ENCODE results near the gene ARAP2. TPM values are rescaled to one million over a fixed set of nuclear protein-coding genes. Genes with fewer than 3 reads are reported as not detected.

The ARAP2 gene
- polyA plus RNA-seq, 1 experiment: not detected

DNA sequence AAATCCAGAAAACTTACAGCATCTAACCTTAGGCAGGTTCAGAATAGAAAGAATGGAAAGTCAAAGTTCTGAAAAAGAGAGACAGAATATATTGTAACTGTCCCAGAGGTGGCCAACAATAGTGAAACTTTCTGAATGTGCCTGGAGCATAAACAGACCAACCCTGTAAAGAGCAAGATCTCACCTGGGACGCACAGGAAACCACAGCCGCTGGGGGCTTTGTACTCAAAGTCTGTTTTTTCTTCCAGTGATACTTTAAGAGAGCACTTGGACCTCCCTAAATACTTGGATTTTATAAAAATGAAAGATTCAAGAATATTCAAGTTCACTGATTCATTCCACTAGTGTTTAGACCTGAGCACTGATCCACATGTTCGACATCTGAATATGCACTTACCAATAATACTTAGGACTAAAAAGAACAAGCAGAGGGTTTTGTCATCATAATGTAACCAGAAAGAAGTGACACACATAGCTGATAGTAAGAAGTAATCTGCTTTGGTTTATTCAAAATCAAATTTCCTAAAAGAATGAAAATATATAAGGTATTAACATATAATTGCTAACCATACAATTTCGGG lies 35.3 kb downstream of the ARAP2 start:
- CTCF ChIA-PET: no interaction called here
- POLR2A ChIA-PET: no interaction called here
- TF ChIP-seq, protein P1, sequence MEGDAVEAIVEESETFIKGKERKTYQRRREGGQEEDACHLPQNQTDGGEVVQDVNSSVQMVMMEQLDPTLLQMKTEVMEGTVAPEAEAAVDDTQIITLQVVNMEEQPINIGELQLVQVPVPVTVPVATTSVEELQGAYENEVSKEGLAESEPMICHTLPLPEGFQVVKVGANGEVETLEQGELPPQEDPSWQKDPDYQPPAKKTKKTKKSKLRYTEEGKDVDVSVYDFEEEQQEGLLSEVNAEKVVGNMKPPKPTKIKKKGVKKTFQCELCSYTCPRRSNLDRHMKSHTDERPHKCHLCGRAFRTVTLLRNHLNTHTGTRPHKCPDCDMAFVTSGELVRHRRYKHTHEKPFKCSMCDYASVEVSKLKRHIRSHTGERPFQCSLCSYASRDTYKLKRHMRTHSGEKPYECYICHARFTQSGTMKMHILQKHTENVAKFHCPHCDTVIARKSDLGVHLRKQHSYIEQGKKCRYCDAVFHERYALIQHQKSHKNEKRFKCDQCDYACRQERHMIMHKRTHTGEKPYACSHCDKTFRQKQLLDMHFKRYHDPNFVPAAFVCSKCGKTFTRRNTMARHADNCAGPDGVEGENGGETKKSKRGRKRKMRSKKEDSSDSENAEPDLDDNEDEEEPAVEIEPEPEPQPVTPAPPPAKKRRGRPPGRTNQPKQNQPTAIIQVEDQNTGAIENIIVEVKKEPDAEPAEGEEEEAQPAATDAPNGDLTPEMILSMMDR (IDR thresholded peaks at IDR 0.05; ENCODE audit: insufficient read depth, low read depth, low read length): no peak
- DNase-seq (ENCODE audit: low read depth): no peak
- Histone ChIP-seq H3K27me3 (ENCODE audit: control insufficient read depth, insufficient read depth, low read length) (no peaks in the 10 kb centered on the region), H3K36me3 (ENCODE audit: control insufficient read depth, insufficient read depth, low read length) (no peaks in the 10 kb centered on the region), H3K4me3 (ENCODE audit: low read depth, low read length) (no peak overlapping the region)

DNA sequence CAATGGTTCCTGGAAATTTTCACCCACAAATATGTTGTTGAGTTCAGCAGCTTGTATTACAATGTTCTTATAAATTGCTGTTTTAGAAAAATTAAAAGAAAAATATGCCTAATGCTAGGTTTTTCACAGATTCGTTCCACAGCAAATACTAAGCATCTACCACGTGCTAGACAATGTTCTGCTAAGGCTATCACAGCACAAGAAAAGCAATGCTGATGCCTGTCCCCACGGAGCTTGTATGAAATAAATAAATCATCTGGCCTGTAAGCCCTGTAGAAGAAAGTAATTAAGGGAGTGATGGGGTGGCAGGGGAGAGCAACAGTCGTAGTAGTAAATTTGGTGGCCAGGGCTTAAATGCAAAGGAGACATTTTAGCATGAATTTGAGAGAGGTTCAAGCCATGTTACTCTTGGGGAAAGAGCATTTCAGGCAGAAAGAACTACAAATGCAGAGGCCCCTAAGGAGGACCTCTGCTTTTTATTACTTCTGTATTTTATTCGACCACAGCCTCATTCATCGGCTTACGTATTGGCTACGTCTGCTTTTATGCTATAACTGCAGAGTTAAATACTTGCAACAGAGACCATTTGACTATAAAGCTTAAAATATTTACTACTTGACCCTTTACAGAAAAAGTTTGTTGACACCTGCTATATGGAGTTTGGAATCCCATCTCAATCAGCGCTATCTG lies 36.3 kb downstream of the ARAP2 start:
- TF ChIP-seq, protein P1 (IDR thresholded peaks at IDR 0.05; ENCODE audit: insufficient read depth, low read depth, low read length): no peak
- H3K36me3 ChIP-seq (ENCODE audit: control insufficient read depth, insufficient read depth, low read length): no peaks in the 10 kb centered on the region
- H3K4me3 ChIP-seq (ENCODE audit: low read depth, low read length): no peak overlapping the region
- no peaks in the 10 kb centered on the region for H3K27me3 ChIP-seq (ENCODE audit: control insufficient read depth, insufficient read depth, low read length)
- no peak for DNase-seq (ENCODE audit: low read depth)
- POLR2A ChIA-PET: no interaction called here
- CTCF ChIA-PET: no interaction called here

DNA sequence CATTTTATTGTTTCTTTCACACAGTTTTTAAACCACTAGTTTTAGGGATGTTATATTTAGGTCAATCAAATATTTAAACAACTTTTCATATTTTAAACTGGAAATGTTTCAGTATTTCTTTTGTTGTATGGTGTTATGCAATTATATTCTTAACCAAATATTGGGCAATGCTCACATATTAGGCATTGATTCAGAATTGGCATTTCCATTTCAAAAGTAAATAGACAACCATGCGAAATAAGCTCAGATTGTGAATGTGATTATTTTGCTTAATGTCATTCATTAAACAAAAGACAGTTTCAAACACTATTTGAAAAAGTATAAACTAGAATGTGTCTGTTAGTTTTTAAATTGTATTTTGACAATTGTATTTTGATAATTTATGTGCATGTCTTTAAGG lies 36.9 kb downstream of the ARAP2 start:
- TF ChIP-seq, protein P1 (IDR thresholded peaks at IDR 0.05; ENCODE audit: insufficient read depth, low read depth, low read length): no peak
- Histone ChIP-seq H3K4me3 (ENCODE audit: low read depth, low read length) (no peak overlapping the region), H3K36me3 (ENCODE audit: control insufficient read depth, insufficient read depth, low read length) (no peaks in the 10 kb centered on the region), H3K27me3 (ENCODE audit: control insufficient read depth, insufficient read depth, low read length) (no peaks in the 10 kb centered on the region)
- no peak for DNase-seq (ENCODE audit: low read depth)
- POLR2A ChIA-PET: no interaction called here
- CTCF ChIA-PET: no interaction called here

DNA sequence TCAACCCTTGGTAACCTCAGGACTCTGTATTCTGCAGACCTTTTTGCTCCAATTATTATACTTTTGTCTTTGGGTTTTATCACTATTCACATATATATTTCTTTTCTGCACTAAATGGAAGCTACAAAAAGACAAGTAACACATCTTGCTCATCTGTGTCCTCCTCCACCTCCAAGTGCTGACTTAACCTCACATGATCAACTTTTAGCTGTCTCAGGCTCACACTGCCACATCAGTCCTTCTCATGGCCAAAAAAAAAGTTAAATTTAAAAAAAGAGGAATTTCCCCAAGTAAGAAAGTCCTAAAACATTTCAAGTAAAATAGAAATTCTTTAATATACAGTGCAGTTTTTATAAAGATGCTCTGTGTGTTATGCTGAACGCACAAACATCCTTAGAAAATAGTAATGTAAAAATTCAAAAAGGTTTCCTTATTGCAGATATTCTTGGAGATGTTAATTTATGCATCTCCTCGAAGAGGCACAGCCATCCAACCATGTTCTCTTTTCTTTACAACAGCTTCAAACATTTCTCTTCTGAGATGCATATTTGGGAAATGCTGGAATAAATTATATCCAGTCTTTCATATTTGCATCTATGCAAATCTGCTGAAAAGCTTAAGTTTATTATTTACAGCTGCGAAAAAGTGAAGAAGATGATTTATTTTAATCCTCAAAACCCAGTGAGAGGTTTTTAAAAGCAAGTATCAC lies 37.6 kb downstream of the ARAP2 start:
- Histone ChIP-seq H3K36me3 (ENCODE audit: control insufficient read depth, insufficient read depth, low read length) (no peaks in the 10 kb centered on the region), H3K27me3 (ENCODE audit: control insufficient read depth, insufficient read depth, low read length) (no peaks in the 10 kb centered on the region), H3K4me3 (ENCODE audit: low read depth, low read length) (no peak overlapping the region)
- CTCF ChIA-PET: no interaction called here
- TF ChIP-seq, protein P1 (IDR thresholded peaks at IDR 0.05; ENCODE audit: insufficient read depth, low read depth, low read length): no peak
- POLR2A ChIA-PET: no interaction called here
- DNase-seq (ENCODE audit: low read depth): no peak

DNA sequence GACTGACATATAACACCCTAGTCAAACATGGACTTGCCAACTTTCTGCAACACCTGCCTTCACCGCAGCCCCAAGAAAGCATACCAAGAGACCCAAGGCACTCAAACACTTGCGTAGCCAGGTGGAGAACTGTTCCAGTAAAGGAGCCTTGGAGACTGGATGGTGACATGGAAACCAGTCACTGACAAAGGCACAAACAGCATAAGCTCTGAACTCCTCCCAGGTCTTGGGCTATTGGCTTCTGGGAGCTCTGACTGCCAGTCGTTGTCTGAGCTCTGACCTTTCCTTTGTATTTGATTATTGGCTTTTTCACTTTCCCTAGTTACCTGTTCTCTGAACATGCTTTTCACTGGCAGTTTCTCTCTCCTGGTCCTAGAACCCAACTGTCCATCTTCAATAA lies 38.3 kb downstream of the ARAP2 start:
- Histone ChIP-seq H3K36me3 (ENCODE audit: control insufficient read depth, insufficient read depth, low read length) (no peaks in the 10 kb centered on the region), H3K4me3 (ENCODE audit: low read depth, low read length) (no peak overlapping the region), H3K27me3 (ENCODE audit: control insufficient read depth, insufficient read depth, low read length) (no peaks in the 10 kb centered on the region)
- POLR2A ChIA-PET: no interaction called here
- CTCF ChIA-PET: no interaction called here
- TF ChIP-seq, protein P1 (IDR thresholded peaks at IDR 0.05; ENCODE audit: insufficient read depth, low read depth, low read length): no peak
- no peak for DNase-seq (ENCODE audit: low read depth)

Measured in BJ (cell line).